Measurements from ENCODE around the gene ZBTB32.
A peak's percentile ranks its signal among the peaks of the same experiment; 100 is the strongest.

Gene ZBTB32

GRCh38 chr19:35734273-35734672 lies 29.9 kb downstream of the ZBTB32 start:
- Histone ChIP-seq H3K27ac (ENCODE audit: low read depth, low read length) (no peak overlapping the region), H3K36me3 (ENCODE audit: control insufficient read depth in 1 of 2, insufficient read depth in 2 of 2, low read length in 2 of 2) (peaks cover 53 to 89% of the 10 kb centered on the region in 2 donors), H3K4me1 (ENCODE audit: control insufficient read depth in 1 of 2, insufficient read depth in 2 of 2, low read length in 2 of 2) (no peaks in the 10 kb centered on the region), H3K9ac (ENCODE audit: low read depth in 1 of 2, low read length in 2 of 2) (no peak overlapping the region), H3K4me3 (ENCODE audit: low read depth in 1 of 2, low read length in 2 of 2) (no peak overlapping the region), H3K27me3 (ENCODE audit: control insufficient read depth in 1 of 2, insufficient read depth in 2 of 2, low read length in 2 of 2) (no peaks in the 10 kb centered on the region), H3K9me3 (ENCODE audit: control insufficient read depth in 1 of 2, low read length in 2 of 2) (no peaks in the 10 kb centered on the region)

- H3K4me1 ChIP-seq (ENCODE audit: control insufficient read depth in 1 of 2, insufficient read depth in 2 of 2, low read length in 2 of 2): peaks cover 0 to 4% of the 10 kb centered on the region in 2 donors
- no peaks in the 10 kb centered on the region for H3K9me3 ChIP-seq (ENCODE audit: control insufficient read depth in 1 of 2, low read length in 2 of 2)
- no peaks in the 10 kb centered on the region for H3K27me3 ChIP-seq (ENCODE audit: control insufficient read depth in 1 of 2, insufficient read depth in 2 of 2, low read length in 2 of 2)
- H3K9ac ChIP-seq (ENCODE audit: low read depth in 1 of 2, low read length in 2 of 2): no peak overlapping the region
- H3K36me3 ChIP-seq (ENCODE audit: control insufficient read depth in 1 of 2, insufficient read depth in 2 of 2, low read length in 2 of 2): peaks cover 47 to 83% of the 10 kb centered on the region in 2 donors
- H3K4me3 ChIP-seq (ENCODE audit: low read depth in 1 of 2, low read length in 2 of 2): no peak overlapping the region
- no peak overlapping the region for H3K27ac ChIP-seq (ENCODE audit: low read depth, low read length)
Measured at GRCh38 chr19:35734889-35735288, 30.5 kb downstream of the ZBTB32 start.

GRCh38 chr19:35736913-35737886 lies 32.8 kb downstream of the ZBTB32 start:
- Histone ChIP-seq H3K4me3 (ENCODE audit: low read depth in 1 of 2, low read length in 2 of 2) (no peak overlapping the region), H3K27me3 (ENCODE audit: control insufficient read depth in 1 of 2, insufficient read depth in 2 of 2, low read length in 2 of 2) (no peaks in the 10 kb centered on the region), H3K4me1 (ENCODE audit: control insufficient read depth in 1 of 2, insufficient read depth in 2 of 2, low read length in 2 of 2) (peaks cover 2 to 12% of the 10 kb centered on the region in 2 donors), H3K9ac (ENCODE audit: low read depth in 1 of 2, low read length in 2 of 2) (no peak overlapping the region), H3K27ac (ENCODE audit: low read depth, low read length) (no peak overlapping the region), H3K36me3 (ENCODE audit: control insufficient read depth in 1 of 2, insufficient read depth in 2 of 2, low read length in 2 of 2) (peaks cover 32 to 60% of the 10 kb centered on the region in 2 donors), H3K9me3 (ENCODE audit: control insufficient read depth in 1 of 2, low read length in 2 of 2) (no peaks in the 10 kb centered on the region)

GRCh38 chr19:35738021-35738886 lies 33.9 kb downstream of the ZBTB32 start:
- Histone ChIP-seq H3K36me3 (ENCODE audit: control insufficient read depth in 1 of 2, insufficient read depth in 2 of 2, low read length in 2 of 2) (peaks cover 33 to 56% of the 10 kb centered on the region in 2 donors), H3K9ac (ENCODE audit: low read depth in 1 of 2, low read length in 2 of 2) (no peak overlapping the region), H3K4me1 (ENCODE audit: control insufficient read depth in 1 of 2, insufficient read depth in 2 of 2, low read length in 2 of 2) (peaks cover 2 to 12% of the 10 kb centered on the region in 2 donors), H3K27ac (ENCODE audit: low read depth, low read length) (no peak overlapping the region), H3K4me3 (ENCODE audit: low read depth in 1 of 2, low read length in 2 of 2) (no peak overlapping the region), H3K9me3 (ENCODE audit: control insufficient read depth in 1 of 2, low read length in 2 of 2) (no peaks in the 10 kb centered on the region), H3K27me3 (ENCODE audit: control insufficient read depth in 1 of 2, insufficient read depth in 2 of 2, low read length in 2 of 2) (no peaks in the 10 kb centered on the region)

GRCh38 chr19:35738887-35739229 lies 34.5 kb downstream of the ZBTB32 start:
- Histone ChIP-seq H3K27me3 (ENCODE audit: control insufficient read depth in 1 of 2, insufficient read depth in 2 of 2, low read length in 2 of 2) (no peaks in the 10 kb centered on the region), H3K36me3 (ENCODE audit: control insufficient read depth in 1 of 2, insufficient read depth in 2 of 2, low read length in 2 of 2) (peaks cover 33 to 49% of the 10 kb centered on the region in 2 donors), H3K27ac (ENCODE audit: low read depth, low read length) (no peak overlapping the region), H3K9ac (ENCODE audit: low read depth in 1 of 2, low read length in 2 of 2) (no peak overlapping the region), H3K4me3 (ENCODE audit: low read depth in 1 of 2, low read length in 2 of 2) (no peak overlapping the region), H3K4me1 (ENCODE audit: control insufficient read depth in 1 of 2, insufficient read depth in 2 of 2, low read length in 2 of 2) (peaks cover 4 to 13% of the 10 kb centered on the region in 2 donors), H3K9me3 (ENCODE audit: control insufficient read depth in 1 of 2, low read length in 2 of 2) (no peaks in the 10 kb centered on the region)

GRCh38 chr19:35739275-35740107 lies 35.1 kb downstream of the ZBTB32 start:
- Histone ChIP-seq H3K36me3 (ENCODE audit: control insufficient read depth in 1 of 2, insufficient read depth in 2 of 2, low read length in 2 of 2) (peaks cover 28 to 43% of the 10 kb centered on the region in 2 donors), H3K4me3 (ENCODE audit: low read depth in 1 of 2, low read length in 2 of 2) (peak overlapping the region; percentile 75 to 90), H3K9me3 (ENCODE audit: control insufficient read depth in 1 of 2, low read length in 2 of 2) (no peaks in the 10 kb centered on the region), H3K4me1 (ENCODE audit: control insufficient read depth in 1 of 2, insufficient read depth in 2 of 2, low read length in 2 of 2) (peaks cover 10 to 20% of the 10 kb centered on the region in 2 donors), H3K27me3 (ENCODE audit: control insufficient read depth in 1 of 2, insufficient read depth in 2 of 2, low read length in 2 of 2) (no peaks in the 10 kb centered on the region), H3K27ac (ENCODE audit: low read depth, low read length) (no peak overlapping the region), H3K9ac (ENCODE audit: low read depth in 1 of 2, low read length in 2 of 2) (peak overlapping the region in 1 of 2 donors; percentile 47)

- H3K27ac ChIP-seq (ENCODE audit: low read depth, low read length): peak overlapping the region; percentile 45
- peaks cover 28 to 39% of the 10 kb centered on the region in 2 donors for H3K36me3 ChIP-seq (ENCODE audit: control insufficient read depth in 1 of 2, insufficient read depth in 2 of 2, low read length in 2 of 2)
- no peaks in the 10 kb centered on the region for H3K27me3 ChIP-seq (ENCODE audit: control insufficient read depth in 1 of 2, insufficient read depth in 2 of 2, low read length in 2 of 2)
- H3K4me1 ChIP-seq (ENCODE audit: control insufficient read depth in 1 of 2, insufficient read depth in 2 of 2, low read length in 2 of 2): peaks cover 11 to 23% of the 10 kb centered on the region in 2 donors
- no peaks in the 10 kb centered on the region for H3K9me3 ChIP-seq (ENCODE audit: control insufficient read depth in 1 of 2, low read length in 2 of 2)
- H3K4me3 ChIP-seq (ENCODE audit: low read depth in 1 of 2, low read length in 2 of 2): peak overlapping the region; percentile 75 to 90
- peak overlapping the region; percentile 47 to 70 for H3K9ac ChIP-seq (ENCODE audit: low read depth in 1 of 2, low read length in 2 of 2)
Measured at GRCh38 chr19:35740108-35740422, 35.7 kb downstream of the ZBTB32 start.

GRCh38 chr19:35740423-35741202 lies 36.3 kb downstream of the ZBTB32 start:
- H3K9ac ChIP-seq (ENCODE audit: low read depth in 1 of 2, low read length in 2 of 2): peak overlapping the region; percentile 60 to 70
- peak overlapping the region; percentile 82 to 90 for H3K4me3 ChIP-seq (ENCODE audit: low read depth in 1 of 2, low read length in 2 of 2)
- no peaks in the 10 kb centered on the region for H3K9me3 ChIP-seq (ENCODE audit: control insufficient read depth in 1 of 2, low read length in 2 of 2)
- H3K36me3 ChIP-seq (ENCODE audit: control insufficient read depth in 1 of 2, insufficient read depth in 2 of 2, low read length in 2 of 2): peaks cover 25 to 34% of the 10 kb centered on the region in 2 donors
- peaks cover 11 to 23% of the 10 kb centered on the region in 2 donors for H3K4me1 ChIP-seq (ENCODE audit: control insufficient read depth in 1 of 2, insufficient read depth in 2 of 2, low read length in 2 of 2)
- H3K27me3 ChIP-seq (ENCODE audit: control insufficient read depth in 1 of 2, insufficient read depth in 2 of 2, low read length in 2 of 2): no peaks in the 10 kb centered on the region
- H3K27ac ChIP-seq (ENCODE audit: low read depth, low read length): peak overlapping the region; percentile 64

GRCh38 chr19:35741203-35741515 lies 36.8 kb downstream of the ZBTB32 start:
- Histone ChIP-seq H3K27me3 (ENCODE audit: control insufficient read depth in 1 of 2, insufficient read depth in 2 of 2, low read length in 2 of 2) (no peaks in the 10 kb centered on the region), H3K9me3 (ENCODE audit: control insufficient read depth in 1 of 2, low read length in 2 of 2) (no peaks in the 10 kb centered on the region), H3K27ac (ENCODE audit: low read depth, low read length) (peak overlapping the region; percentile 64), H3K9ac (ENCODE audit: low read depth in 1 of 2, low read length in 2 of 2) (peak overlapping the region; percentile 58 to 60), H3K36me3 (ENCODE audit: control insufficient read depth in 1 of 2, insufficient read depth in 2 of 2, low read length in 2 of 2) (peaks cover 23 to 30% of the 10 kb centered on the region in 2 donors), H3K4me3 (ENCODE audit: low read depth in 1 of 2, low read length in 2 of 2) (peak overlapping the region; percentile 82 to 90), H3K4me1 (ENCODE audit: control insufficient read depth in 1 of 2, insufficient read depth in 2 of 2, low read length in 2 of 2) (peaks cover 14 to 29% of the 10 kb centered on the region in 2 donors)
